WTC11 (cell line): ENCODE results near the gene NCOA6.

Experiments used
- CTCF ChIP-seq: fragments of 200-600 bp; IDR thresholded peaks from 2 replicates; pipeline ENCODE4 v1.8.0; 2022; ENCODE audit warnings: antibody characterized with exemption
- HMGXB4 ChIP-seq: sonication (generic); formaldehyde crosslinking; IDR thresholded peaks from 2 replicates; pipeline ENCODE4 v1.8.1; 2023; ENCODE audit warnings: mild to moderate bottlenecking, moderate library complexity, missing genetic modification reagents
- ZBTB21 ChIP-seq: sonication (generic); formaldehyde crosslinking; IDR thresholded peaks from 2 replicates; pipeline ENCODE4 v1.8.1; 2023; ENCODE audit warnings: mild to moderate bottlenecking, missing genetic modification reagents, borderline replicate concordance
- ZBTB43 ChIP-seq: sonication (generic); formaldehyde crosslinking; IDR thresholded peaks from 2 replicates; pipeline ENCODE4 v1.8.1; 2023; ENCODE audit warnings: mild to moderate bottlenecking, missing genetic modification reagents
- TF ChIP-seq, protein P1 (sequence below): sonication (generic); formaldehyde crosslinking; IDR thresholded peaks from 2 replicates; pipeline ENCODE4 v1.8.1; 2023; ENCODE audit warnings: mild to moderate bottlenecking, missing genetic modification reagents, moderate library complexity

- TF ChIP-seq, protein P1, sequence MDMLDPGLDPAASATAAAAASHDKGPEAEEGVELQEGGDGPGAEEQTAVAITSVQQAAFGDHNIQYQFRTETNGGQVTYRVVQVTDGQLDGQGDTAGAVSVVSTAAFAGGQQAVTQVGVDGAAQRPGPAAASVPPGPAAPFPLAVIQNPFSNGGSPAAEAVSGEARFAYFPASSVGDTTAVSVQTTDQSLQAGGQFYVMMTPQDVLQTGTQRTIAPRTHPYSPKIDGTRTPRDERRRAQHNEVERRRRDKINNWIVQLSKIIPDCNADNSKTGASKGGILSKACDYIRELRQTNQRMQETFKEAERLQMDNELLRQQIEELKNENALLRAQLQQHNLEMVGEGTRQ (CRISPR knock-in tag), result no peak
- TF ChIP-seq HMGXB4 (CRISPR knock-in tag) (no peak), ZBTB21 (CRISPR knock-in tag) (no peak), CTCF (no peak), ZBTB43 (CRISPR knock-in tag) (no peak)
These were observed 18.0 kb upstream of the NCOA6 start for GRCh38 chr20:34843421-34843820.
